A549 (cell line): ENCODE measurements around the gene NKAP. TPM values are rescaled to one million over a fixed set of nuclear protein-coding genes. Genes with fewer than 3 reads are reported as not detected.

ENCODE experiments used
- ATAC-seq, 2 experiments: fragments of 200-7000 bp in 1 of 2; fragments of >200 bp in 1 of 2; cut with Nextera tagmentation in 1 of 2; cut with Tn5 transposase in 1 of 2; 3 replicates each; pipeline versions ENCODE4 v1.8.0 to v1.9.1; 2018 to 2020; ENCODE audit warnings: mild to moderate bottlenecking in 1 of 2, moderate library complexity in 1 of 2
- CTCF ChIA-PET: fragments of 300-600 bp; sonication (Branson Sonifier 250); formaldehyde crosslinking; extraction: SDS; loops from one replicate; lab custom pipeline; 2021; ENCODE audit warnings: antibody characterized with exemption, inconsistent platforms; lab: Yijun Ruan, JAX
- POLR2A ChIA-PET: fragments of 350-600 bp; formaldehyde crosslinking; extraction: SDS; loops from one replicate; lab custom pipeline; 2021; ENCODE audit warnings: antibody characterized with exemption, inconsistent platforms; lab: Yijun Ruan, JAX
- DNase-seq, 2 experiments: peaks; one replicate each; pipeline versions ENCODE4 v3.0.0 to v3.0.0-alpha.2; 2011 to 2016; ENCODE audit warnings: low read depth in 1 of 2, low spot score in 1 of 2
- FAIRE-seq: peaks from 2 replicates; lab custom pipeline; 2011; peaks lifted over from hg19 to GRCh38; lab: Jason Lieb, UNC
- H3K27ac ChIP-seq, 2 experiments: fragments of >200 bp; sonication (Bioruptor Twin); formaldehyde crosslinking; 3 replicates each; pipeline ENCODE4 v1.5.1; 2016 to 2017
- H3K4me1 ChIP-seq: fragments of >200 bp; sonication (Bioruptor Twin); formaldehyde crosslinking; 3 replicates; pipeline ENCODE4 v1.6.1; 2016
- H3K4me2 ChIP-seq: fragments of >200 bp; sonication (Bioruptor Twin); formaldehyde crosslinking; 3 replicates; pipeline ENCODE4 v1.6.1; 2016
- H3K4me3 ChIP-seq: fragments of >200 bp; sonication (Bioruptor Twin); formaldehyde crosslinking; 3 replicates; pipeline ENCODE4 v1.5.1; 2016
- H3K9me3 ChIP-seq: fragments of >200 bp; sonication (Bioruptor Twin); formaldehyde crosslinking; 3 replicates; pipeline ENCODE4 v1.6.1; 2016
- CHD4 ChIP-seq: fragments of 200-600 bp; sonication (generic); IDR thresholded peaks from 2 replicates; pipeline ENCODE4 v1.6.1; 2016; ENCODE audit warnings: antibody characterized with exemption, mild to moderate bottlenecking, borderline replicate concordance
- EHF ChIP-seq: fragments of 250-450 bp; sonication (Bioruptor Pico); IDR thresholded peaks from 2 replicates; pipeline ENCODE4 v1.5.0; 2020; ENCODE audit warnings: mild to moderate bottlenecking
- EHMT2 ChIP-seq: fragments of 200-600 bp; sonication (generic); IDR thresholded peaks from 2 replicates; pipeline ENCODE4 v1.6.1; 2016; ENCODE audit warnings: antibody characterized with exemption, low read depth, mild to moderate bottlenecking, moderate library complexity
- EP300 ChIP-seq, 2 experiments: fragments of >200 bp; sonication (Bioruptor Twin); formaldehyde crosslinking; IDR thresholded peaks; 2 replicates in 1 of 2; 3 replicates in 1 of 2; pipeline ENCODE4 v1.6.1; 2016 to 2017
- FOSB ChIP-seq: fragments of 250-450 bp; sonication (Bioruptor Pico); IDR thresholded peaks from 2 replicates; pipeline ENCODE4 v1.5.0; 2020; ENCODE audit warnings: mild to moderate bottlenecking, moderate library complexity
- GATA3 ChIP-seq: IDR thresholded peaks from 2 replicates; pipeline ENCODE4 v1.6.1; 2012; ENCODE audit warnings: borderline replicate concordance
- HEYL ChIP-seq: fragments of 250-450 bp; sonication (Bioruptor Pico); IDR thresholded peaks from 2 replicates; pipeline ENCODE4 v1.8.0; 2021; ENCODE audit warnings: mild to moderate bottlenecking, moderate library complexity
- HOXB13 ChIP-seq: fragments of 250-450 bp; sonication (Bioruptor Pico); IDR thresholded peaks from 2 replicates; pipeline ENCODE4 v1.5.0; 2020; ENCODE audit warnings: low read depth, mild to moderate bottlenecking, moderate library complexity
- JUNB ChIP-seq: fragments of >200 bp; sonication (Bioruptor Twin); formaldehyde crosslinking; IDR thresholded peaks from 2 replicates; pipeline ENCODE4 v1.6.1; 2016
- KDM5A ChIP-seq: fragments of 200-600 bp; sonication (generic); IDR thresholded peaks from 2 replicates; pipeline ENCODE4 v1.6.1; 2016; ENCODE audit warnings: antibody characterized with exemption, mild to moderate bottlenecking
- MAZ ChIP-seq: fragments of 150-350 bp; IDR thresholded peaks from 2 replicates; pipeline ENCODE4 v1.6.1; 2014; ENCODE audit warnings: antibody characterized with exemption, low read depth, low read length, borderline replicate concordance
- PHF8 ChIP-seq: fragments of 200-600 bp; sonication (generic); IDR thresholded peaks from 2 replicates; pipeline ENCODE4 v1.6.1; 2016; ENCODE audit warnings: low read depth, mild to moderate bottlenecking, antibody characterized with exemption, moderate library complexity, borderline replicate concordance
- RAD21 ChIP-seq, 2 experiments: fragments of >200 bp in 1 of 2; sonication (Bioruptor Twin) in 1 of 2; formaldehyde crosslinking in 1 of 2; IDR thresholded peaks in 1 of 2; conservative IDR thresholded peaks in 1 of 2; 2 replicates in 1 of 2; 3 replicates in 1 of 2; pipeline ENCODE4 v1.6.1; 2012 to 2018; ENCODE audit warnings: inconsistent platforms in 1 of 2
- RFX5 ChIP-seq: fragments of 450-650 bp; IDR thresholded peaks from 2 replicates; pipeline ENCODE4 v1.7.1; 2014; ENCODE audit warnings: antibody characterized with exemption, mild to moderate bottlenecking, moderate library complexity
- RNF2 ChIP-seq: fragments of 200-600 bp; sonication (generic); IDR thresholded peaks from 2 replicates; pipeline ENCODE4 v1.6.1; 2016; ENCODE audit warnings: low read depth, mild to moderate bottlenecking, antibody characterized with exemption, moderate library complexity, borderline replicate concordance
- SMC3 ChIP-seq: fragments of >200 bp; sonication (Bioruptor Twin); formaldehyde crosslinking; IDR thresholded peaks from 3 replicates; pipeline ENCODE4 v1.6.1; 2018; ENCODE audit warnings: inconsistent platforms
- SREBF2 ChIP-seq: fragments of 450-650 bp; IDR thresholded peaks from 2 replicates; pipeline ENCODE4 v1.6.1; 2014; ENCODE audit warnings: mild to moderate bottlenecking, moderate library complexity
- ZNF302 ChIP-seq: fragments of 250-450 bp; sonication (Bioruptor Pico); IDR thresholded peaks from 2 replicates; pipeline ENCODE4 v1.9.0; 2021; ENCODE audit warnings: inconsistent platforms, mild to moderate bottlenecking, moderate library complexity
- WGBS: methylation state at CpG from one replicate; pipeline ENCODE4 v1.1.6; 2017; ENCODE audit errors: missing lambda C conversion rate; 5-methylcytosine and 5-hydroxymethylcytosine counted together
- polyA plus RNA-seq, 4 experiments: library from polyadenylated mRNA; depleted of rRNA in 3 of 4; stranded (reverse); fragments of >200 nt; fragmentation: RNase III in 1 of 4; extraction: RNeasy Plus Mini Kit Qiagen cat#74134 plus additional on column Dnase treatment in 1 of 4; gene quantifications; 2 replicates in 3 of 4; 3 replicates in 1 of 4; pipeline ENCODE4 v1.2.3, GENCODE V29; 2011 to 2017
- TF ChIP-seq, protein P1 (sequence below): fragments of 250-450 bp; sonication (Bioruptor Pico); IDR thresholded peaks from 2 replicates; pipeline ENCODE4 v1.5.0; 2020; ENCODE audit warnings: low read depth, mild to moderate bottlenecking, moderate library complexity
- TF ChIP-seq, protein P2 (sequence below): fragments of 450-650 bp; IDR thresholded peaks from 2 replicates; pipeline ENCODE4 v1.6.1; 2014; ENCODE audit warnings: antibody characterized with exemption
- TF ChIP-seq, protein P3 (sequence below): fragments of >200 bp; sonication (Bioruptor Twin); formaldehyde crosslinking; IDR thresholded peaks from 3 replicates; pipeline ENCODE4 v1.5.1; 2016
- TF ChIP-seq, protein P4 (sequence below): fragments of >200 bp; sonication (Bioruptor Twin); formaldehyde crosslinking; IDR thresholded peaks from 2 replicates; pipeline ENCODE4 v1.6.1; 2016

NKAP gene
- polyA plus RNA-seq, 2 of the 4 experiments (the other 2 are of a cell fraction), result 6.3 to 16.9 TPM

DNA sequence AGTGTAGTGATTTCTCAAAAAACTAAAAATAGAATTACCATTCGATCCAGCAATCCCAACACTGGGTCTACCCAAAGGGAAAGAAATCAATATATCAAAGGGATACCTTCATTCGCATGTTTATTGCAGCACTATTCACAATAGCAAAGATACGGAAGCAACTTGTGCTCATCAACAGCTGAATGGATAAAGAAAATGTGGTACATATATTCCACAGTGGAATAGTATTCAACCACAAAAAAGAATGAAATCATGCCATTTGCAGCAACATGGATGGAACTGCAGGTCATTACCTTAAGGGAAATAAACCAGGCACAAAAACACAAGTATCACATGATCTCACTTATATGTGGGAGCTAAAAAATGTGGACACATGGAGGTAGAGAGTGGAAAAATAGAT, 42.7 kb upstream of the NKAP start:
- Histone ChIP-seq H3K4me2 (no peak overlapping the region), H3K4me1 (no peaks in the 10 kb centered on the region), H3K9me3 (no peaks in the 10 kb centered on the region), H3K4me3 (no peak overlapping the region), H3K27ac (no peak overlapping the region)
- no peak for FAIRE-seq
- no peak for ATAC-seq
- TF ChIP-seq PHF8 (no peak), FOSB (CRISPR knock-in tag) (no peak), RNF2 (no peak), HEYL (no peak), HOXB13 (CRISPR knock-in tag) (no peak), CHD4 (no peak), RAD21 (conservative IDR thresholded peaks at IDR 0.05 in 1 of 2, IDR thresholded peaks at IDR 0.05 in 1 of 2) (no peak), SMC3 (no peak), SREBF2 (no peak), JUNB (no peak), EHMT2 (no peak), MAZ (no peak), KDM5A (no peak), EHF (CRISPR knock-in tag) (no peak), GATA3 (no peak), ZNF302 (CRISPR knock-in tag) (no peak), RFX5 (no peak)
- TF ChIP-seq, protein P1, sequence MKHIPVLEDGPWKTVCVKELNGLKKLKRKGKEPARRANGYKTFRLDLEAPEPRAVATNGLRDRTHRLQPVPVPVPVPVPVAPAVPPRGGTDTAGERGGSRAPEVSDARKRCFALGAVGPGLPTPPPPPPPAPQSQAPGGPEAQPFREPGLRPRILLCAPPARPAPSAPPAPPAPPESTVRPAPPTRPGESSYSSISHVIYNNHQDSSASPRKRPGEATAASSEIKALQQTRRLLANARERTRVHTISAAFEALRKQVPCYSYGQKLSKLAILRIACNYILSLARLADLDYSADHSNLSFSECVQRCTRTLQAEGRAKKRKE, result no peak
- TF ChIP-seq, protein P2, sequence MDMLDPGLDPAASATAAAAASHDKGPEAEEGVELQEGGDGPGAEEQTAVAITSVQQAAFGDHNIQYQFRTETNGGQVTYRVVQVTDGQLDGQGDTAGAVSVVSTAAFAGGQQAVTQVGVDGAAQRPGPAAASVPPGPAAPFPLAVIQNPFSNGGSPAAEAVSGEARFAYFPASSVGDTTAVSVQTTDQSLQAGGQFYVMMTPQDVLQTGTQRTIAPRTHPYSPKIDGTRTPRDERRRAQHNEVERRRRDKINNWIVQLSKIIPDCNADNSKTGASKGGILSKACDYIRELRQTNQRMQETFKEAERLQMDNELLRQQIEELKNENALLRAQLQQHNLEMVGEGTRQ, result no peak
- TF ChIP-seq, protein P3, sequence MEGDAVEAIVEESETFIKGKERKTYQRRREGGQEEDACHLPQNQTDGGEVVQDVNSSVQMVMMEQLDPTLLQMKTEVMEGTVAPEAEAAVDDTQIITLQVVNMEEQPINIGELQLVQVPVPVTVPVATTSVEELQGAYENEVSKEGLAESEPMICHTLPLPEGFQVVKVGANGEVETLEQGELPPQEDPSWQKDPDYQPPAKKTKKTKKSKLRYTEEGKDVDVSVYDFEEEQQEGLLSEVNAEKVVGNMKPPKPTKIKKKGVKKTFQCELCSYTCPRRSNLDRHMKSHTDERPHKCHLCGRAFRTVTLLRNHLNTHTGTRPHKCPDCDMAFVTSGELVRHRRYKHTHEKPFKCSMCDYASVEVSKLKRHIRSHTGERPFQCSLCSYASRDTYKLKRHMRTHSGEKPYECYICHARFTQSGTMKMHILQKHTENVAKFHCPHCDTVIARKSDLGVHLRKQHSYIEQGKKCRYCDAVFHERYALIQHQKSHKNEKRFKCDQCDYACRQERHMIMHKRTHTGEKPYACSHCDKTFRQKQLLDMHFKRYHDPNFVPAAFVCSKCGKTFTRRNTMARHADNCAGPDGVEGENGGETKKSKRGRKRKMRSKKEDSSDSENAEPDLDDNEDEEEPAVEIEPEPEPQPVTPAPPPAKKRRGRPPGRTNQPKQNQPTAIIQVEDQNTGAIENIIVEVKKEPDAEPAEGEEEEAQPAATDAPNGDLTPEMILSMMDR, result no peak
- ChIA-PET CTCF (no interaction called here), POLR2A (no interaction called here)
- 65% methylated on average over 3 of the region's 3 CpGs for WGBS
- DNase-seq, result no peak

DNA sequence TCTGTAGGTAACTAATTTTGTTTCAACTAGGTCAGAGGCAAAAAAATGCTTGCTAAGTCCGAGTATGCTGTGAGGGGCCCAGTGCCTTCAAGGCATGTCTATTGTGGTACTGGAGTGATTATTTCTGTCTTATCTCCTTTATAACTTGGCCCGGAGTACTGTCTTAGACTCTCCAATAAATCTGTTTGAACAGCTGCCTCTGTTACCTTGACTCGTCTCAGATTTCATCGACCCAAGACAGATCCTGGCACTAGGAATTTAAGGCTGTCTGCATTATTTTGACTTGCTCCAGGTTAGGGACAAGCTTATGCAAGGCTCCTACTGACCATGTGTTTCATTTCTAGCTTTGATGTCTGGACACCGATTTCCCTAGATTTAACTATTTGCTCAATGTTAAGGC, 41.1 kb upstream of the NKAP start:
- POLR2A ChIA-PET, result interaction anchor here (0.6 kb wide), 1 partner anchor 628 kb away, joined by 9 read pairs; no protein-coding TSS in a partner anchor
- CTCF ChIA-PET, result no interaction called here

More for the DNA sequence above, 41.1 kb upstream of the NKAP start:
- Histone ChIP-seq H3K27ac (no peak overlapping the region), H3K9me3 (no peaks in the 10 kb centered on the region), H3K4me3 (no peak overlapping the region), H3K4me1 (no peaks in the 10 kb centered on the region), H3K4me2 (no peak overlapping the region)
- ATAC-seq, result no peak
- no peak for DNase-seq
- no peak for FAIRE-seq
- WGBS, result 8% methylated on average over 5 of the region's 5 CpGs
- TF ChIP-seq, protein P4, sequence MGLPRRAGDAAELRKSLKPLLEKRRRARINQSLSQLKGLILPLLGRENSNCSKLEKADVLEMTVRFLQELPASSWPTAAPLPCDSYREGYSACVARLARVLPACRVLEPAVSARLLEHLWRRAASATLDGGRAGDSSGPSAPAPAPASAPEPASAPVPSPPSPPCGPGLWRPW, result no peak
- TF ChIP-seq EP300 (IDR thresholded peaks at IDR 0.05), result no peak
- TF ChIP-seq, protein P1, result no peak
